ENCODE data around the gene NEMP1.

GRCh38 chr12:57079821-57080220 is 1.2 kb upstream of the NEMP1 start:
- TF ChIP-seq CTCF (conservative IDR thresholded peaks at IDR 0.05; ENCODE audit: low read depth, low read length) (no peak), EZH2 (IDR thresholded peaks at IDR 0.05; ENCODE audit: low read length, unreplicated experiment) (no peak), EZH2phosphoT487 (IDR thresholded peaks at IDR 0.05; ENCODE audit: borderline replicate concordance, low read length) (no peak)
